ENCODE data around the gene EIF3J. TPM values are rescaled to one million over a fixed set of nuclear protein-coding genes. Genes with fewer than 3 reads are reported as not detected.
"Not testable (repeated sequence)": the region's sequence is repeated elsewhere in the genome, so short reads cannot be mapped to it uniquely, and the experiment has no call there.

The EIF3J gene, protein sequence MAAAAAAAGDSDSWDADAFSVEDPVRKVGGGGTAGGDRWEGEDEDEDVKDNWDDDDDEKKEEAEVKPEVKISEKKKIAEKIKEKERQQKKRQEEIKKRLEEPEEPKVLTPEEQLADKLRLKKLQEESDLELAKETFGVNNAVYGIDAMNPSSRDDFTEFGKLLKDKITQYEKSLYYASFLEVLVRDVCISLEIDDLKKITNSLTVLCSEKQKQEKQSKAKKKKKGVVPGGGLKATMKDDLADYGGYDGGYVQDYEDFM
- 92.7 TPM for total RNA-seq
- long read RNA-seq, transcript EIF3J-201 (8 exons, 2,569 nt), result major isoform, 96 of 110 reads
- long read RNA-seq, partial matches to known transcripts, result 6 of 110 reads
- long read RNA-seq, other reads (novel, unspliced or antisense), result 4 of 110 reads

DNA sequence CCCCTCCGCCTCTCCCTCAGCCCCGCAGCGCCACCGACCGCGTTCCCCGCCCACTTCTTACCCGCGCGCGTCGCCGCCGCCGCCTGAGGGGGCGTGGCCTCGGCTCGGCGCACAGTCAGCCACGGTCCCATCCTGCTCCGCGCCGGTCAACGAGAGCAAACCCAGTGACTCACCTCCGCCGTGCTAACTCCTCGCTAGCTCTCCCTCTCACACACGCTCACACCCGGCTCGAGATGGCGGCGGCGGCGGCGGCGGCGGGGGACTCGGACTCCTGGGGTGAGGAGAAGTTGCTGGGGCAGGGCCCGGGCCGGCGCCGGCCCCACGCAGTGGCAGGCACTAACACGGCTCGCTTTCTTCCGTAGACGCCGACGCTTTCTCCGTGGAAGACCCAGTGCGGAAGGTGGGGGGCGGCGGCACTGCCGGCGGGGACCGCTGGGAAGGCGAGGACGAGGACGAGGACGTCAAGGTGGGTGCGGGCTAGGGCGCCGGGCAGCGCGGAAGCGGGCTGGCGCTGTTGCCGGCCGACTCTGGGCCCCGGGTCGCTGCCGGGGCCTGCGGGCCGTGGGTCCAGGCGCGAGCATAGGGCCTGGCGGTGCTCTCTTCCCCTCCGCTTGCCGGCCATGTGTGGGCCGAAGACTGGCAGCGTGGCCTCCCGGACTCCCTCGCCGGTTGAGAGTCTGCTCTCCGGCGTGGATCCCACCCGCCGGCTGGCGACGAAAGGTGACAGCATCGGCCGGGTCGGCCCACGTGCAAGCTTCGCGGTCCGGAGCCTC is at the start of gene EIF3J:
EIF3J (plus strand) TSS at position 186 of the 773 bp plus-strand sequence; CDS start at position 234, 48 bp downstream.
- ATAC-seq (ENCODE audit: poor library complexity) (peak; percentile 95), DNase-seq (peak; percentile 97)
- intact Hi-C loops (cut with DNase I), result no loop called here

DNA sequence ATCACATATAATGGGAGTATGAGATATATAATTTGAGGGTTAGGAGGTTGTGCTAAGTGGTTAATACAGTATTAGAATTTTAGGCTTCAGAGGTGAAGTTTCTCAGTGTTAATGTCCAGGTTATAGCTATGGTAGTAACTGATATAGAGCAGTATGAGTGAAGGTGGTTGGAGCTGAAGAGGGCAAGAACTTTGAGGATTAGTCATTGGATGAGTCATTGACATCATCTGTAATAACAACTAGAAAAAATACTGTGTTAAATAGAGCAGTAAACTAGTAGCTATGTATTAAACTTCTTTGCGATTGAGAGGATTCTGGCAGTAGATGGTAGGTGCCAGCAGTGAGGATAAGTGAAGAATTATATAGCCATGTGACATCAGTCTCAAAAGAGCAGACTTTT is 47.5 kb upstream of the EIF3J start:
- DNase-seq (no peak), ATAC-seq (ENCODE audit: poor library complexity) (no peak)
- intact Hi-C loops (cut with DNase I), result no loop called here

DNA sequence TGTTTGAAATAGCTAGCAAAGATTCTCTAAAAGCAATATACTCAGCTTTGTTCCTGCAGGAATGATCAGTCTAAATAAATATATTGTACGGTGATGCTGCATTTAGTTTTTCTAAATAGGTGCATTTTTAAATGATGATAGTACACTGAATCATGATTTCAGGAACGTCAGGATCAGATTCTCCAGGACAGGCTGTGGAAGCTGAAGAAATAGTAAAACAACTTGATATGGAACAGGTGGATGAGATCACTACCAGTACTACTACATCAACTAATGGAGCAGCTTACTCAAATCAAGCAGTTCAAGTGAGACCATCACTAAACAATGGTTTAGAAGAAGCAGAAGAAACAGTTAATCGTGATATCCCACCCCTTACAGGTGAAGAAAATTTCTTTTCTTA is 46.3 kb upstream of the EIF3J start:
- DNase-seq (no peak), ATAC-seq (ENCODE audit: poor library complexity) (no peak)
- intact Hi-C loops (cut with DNase I), result no loop called here

DNA sequence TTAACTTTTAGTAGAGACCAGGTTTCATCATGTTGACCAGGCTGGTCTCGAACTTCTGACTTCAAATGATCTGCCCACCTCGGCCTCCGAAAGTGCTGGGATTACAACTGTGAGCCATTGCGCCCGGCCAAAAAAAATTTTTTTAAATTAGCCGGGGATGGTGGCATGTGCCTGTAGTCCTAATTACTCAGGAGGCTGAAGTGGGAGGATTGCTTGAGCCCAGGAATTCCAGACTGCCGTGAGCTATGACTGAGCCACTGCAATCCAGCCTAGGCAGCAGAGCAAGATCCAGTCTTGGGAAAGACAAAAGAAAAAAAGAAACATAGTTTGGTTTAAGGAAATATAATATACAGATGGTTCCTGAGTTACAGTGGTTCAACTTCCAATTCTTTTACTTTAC is 44.9 kb upstream of the EIF3J start:
- DNase-seq (no peak), ATAC-seq (ENCODE audit: poor library complexity) (no peak)
- intact Hi-C loops (cut with DNase I), result no loop called here

DNA sequence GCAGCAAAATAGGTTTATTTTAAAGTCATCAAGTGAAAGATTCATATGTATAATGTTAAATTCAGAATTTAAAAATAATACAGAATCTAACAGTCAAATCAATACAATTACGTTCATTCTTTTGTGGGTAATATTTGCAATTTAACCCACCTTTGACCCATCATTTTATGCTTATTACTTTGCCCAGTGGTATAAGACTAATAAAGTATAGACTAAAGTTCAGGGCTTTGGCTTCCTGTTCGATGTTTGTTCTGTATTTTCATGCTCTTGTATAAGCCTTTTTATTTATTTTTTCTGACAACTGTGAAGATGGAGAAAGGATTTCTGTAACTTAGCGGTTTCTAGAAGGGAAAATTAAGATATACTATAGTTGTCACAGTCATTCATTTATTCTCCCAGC is 44.3 kb upstream of the EIF3J start:
- ATAC-seq (ENCODE audit: poor library complexity) (no peak), DNase-seq (no peak)
- intact Hi-C loops (cut with DNase I), result no loop called here

DNA sequence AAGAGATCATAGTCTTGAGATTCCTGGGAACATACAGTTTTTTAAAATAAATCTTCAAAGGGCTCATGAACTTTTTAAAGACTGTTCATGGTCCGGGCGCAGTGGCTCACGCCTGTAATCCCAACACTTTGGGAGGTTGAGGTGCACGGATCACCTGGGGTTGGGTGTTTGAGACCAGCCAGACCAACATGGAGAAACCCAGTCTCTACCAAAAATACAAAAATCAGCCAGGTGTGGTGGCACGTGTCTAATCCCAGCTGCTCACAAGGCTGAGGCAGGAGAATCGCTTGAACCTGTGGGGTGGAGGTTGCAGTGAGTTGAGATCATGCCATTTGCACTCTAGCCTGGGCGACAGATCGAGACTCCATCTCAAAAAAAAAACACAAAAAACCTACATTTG is 41.4 kb upstream of the EIF3J start:
- intact Hi-C loops (cut with DNase I), result no loop called here
- no peak for ATAC-seq (ENCODE audit: poor library complexity)
- DNase-seq, result no peak

DNA sequence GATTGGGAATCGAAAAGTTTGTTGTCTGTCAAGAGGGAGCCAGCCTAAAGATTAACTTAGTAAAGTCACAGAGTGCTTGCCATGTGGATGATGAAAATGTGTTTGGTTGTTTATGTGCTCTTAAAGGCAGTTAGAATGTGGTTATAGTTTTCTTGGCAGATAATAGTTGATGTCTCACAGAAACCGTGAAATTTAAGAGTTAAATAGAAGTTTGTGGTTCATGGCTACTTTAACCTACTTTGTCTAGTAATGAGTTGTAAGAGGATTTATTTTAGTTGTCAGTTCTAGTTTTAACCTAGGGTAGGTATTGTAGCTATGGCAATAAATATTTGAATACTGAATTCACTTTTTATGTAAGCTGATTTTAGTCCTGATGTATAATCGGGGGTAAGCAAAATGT is 36.4 kb upstream of the EIF3J start:
- intact Hi-C loops (cut with DNase I), result no loop called here
- ATAC-seq (ENCODE audit: poor library complexity), result no peak
- no peak for DNase-seq

DNA sequence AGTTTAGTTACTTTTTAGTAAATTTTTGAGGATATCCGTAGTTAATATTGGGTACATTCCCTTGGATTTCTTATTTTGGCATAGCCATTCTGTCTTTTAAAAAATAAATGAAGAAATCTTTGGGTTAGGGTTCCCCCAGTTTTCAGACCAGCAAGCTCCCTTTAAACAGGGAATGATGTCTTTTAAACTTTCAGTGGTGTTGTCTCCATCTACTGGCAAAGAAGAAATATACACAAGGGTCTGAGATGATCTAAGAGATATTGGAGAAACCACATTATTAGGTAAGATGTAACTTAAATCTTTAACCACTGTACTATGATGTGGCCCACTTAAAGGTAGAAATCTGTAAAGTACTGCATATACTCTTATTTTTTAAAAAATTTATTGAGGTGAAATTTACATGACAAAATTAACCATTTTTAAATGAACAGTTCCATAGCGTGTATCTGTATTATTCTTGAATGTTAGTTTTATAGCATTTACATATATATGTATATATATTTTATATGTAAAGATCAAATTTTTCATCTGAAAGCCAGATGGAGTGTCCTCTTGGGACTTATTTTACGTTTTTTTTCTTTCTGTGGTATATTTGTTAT is 35.1 kb upstream of the EIF3J start:
- intact Hi-C loops (cut with DNase I), result no loop called here
- peak; percentile 62 for ATAC-seq (ENCODE audit: poor library complexity)
- DNase-seq, result no peak

DNA sequence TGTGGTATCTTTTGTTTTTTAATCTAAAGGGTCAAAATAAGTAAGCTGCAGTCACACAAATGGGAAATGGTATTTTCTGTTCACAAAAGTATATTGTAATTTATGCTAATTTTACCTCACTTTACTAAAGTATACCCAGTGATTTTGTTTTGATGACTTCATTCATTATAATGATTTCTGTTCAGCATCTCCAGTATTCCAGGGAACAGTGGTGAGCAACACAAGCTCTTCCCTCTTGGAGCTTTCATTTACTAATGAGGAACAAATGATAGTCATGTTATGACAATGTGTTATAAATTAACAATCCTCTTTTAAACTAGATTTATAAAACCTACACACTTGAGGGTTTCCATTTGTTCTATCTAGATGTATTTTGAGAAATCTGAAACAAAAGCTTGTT is 20.5 kb upstream of the EIF3J start:
- no peak for DNase-seq
- ATAC-seq (ENCODE audit: poor library complexity), result no peak
- intact Hi-C loops (cut with DNase I), result no loop called here

DNA sequence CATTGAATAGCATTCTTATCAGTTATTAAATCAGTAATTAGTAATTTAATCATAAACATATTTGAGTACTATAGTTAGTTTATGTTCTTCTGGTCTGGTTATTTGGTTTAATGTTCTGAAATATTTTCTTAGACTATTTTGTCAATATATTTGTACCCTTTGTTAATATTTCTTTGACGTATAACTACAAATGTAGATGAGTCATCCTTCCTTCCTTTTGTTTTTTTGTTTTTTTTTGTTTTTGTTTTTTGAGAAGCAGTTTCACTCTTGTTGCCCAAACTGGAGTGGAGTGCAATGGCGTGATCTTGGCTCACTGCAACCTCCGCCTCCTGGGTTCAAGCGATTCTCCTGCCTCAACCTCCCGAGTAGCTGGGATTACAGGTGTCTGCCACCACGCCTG is 17.4 kb upstream of the EIF3J start:
- intact Hi-C loops (cut with DNase I), result no loop called here
- ATAC-seq (ENCODE audit: poor library complexity), result no peak
- no peak for DNase-seq

DNA sequence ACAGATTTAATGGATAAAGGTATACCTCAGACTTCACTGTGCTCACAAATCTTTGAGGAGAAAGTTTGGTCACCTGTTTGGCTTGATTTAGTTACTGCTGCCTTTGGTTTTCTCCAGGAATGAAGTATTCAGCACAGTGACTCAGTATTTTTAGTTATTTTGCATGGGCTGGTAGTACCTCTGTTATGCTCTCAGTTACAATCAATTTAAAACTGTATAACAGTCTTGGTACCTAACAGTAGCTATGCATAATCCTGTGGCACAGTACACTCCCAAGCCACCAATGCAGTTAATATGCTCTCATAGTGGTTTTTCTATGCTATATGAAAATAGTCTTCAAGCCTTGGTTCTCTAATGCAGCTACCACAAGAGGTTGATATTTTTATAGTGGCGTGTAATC is 11.9 kb upstream of the EIF3J start:
- intact Hi-C loops (cut with DNase I), result no loop called here
- no peak for DNase-seq
- no peak for ATAC-seq (ENCODE audit: poor library complexity)

DNA sequence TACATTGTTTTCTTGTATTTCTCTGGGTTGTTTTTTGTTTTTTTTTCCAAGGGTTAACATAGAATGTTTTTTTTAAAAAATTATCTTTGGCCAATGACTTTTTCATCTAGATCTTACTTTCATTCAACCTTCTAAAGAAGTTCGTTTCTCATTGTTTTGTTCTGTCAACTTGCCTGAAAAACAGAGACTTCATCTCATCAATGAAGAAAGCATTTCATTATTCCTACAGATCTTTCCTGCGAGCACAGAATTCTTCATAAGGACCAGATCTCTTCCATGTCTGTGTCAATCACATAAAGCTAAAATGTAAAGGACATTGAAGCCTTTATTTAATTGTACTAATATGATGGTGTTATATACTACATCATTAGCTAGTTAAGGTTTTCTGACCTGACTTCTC is 9.7 kb upstream of the EIF3J start:
- intact Hi-C loops (cut with DNase I), result no loop called here
- DNase-seq (no peak), ATAC-seq (ENCODE audit: poor library complexity) (no peak)

DNA sequence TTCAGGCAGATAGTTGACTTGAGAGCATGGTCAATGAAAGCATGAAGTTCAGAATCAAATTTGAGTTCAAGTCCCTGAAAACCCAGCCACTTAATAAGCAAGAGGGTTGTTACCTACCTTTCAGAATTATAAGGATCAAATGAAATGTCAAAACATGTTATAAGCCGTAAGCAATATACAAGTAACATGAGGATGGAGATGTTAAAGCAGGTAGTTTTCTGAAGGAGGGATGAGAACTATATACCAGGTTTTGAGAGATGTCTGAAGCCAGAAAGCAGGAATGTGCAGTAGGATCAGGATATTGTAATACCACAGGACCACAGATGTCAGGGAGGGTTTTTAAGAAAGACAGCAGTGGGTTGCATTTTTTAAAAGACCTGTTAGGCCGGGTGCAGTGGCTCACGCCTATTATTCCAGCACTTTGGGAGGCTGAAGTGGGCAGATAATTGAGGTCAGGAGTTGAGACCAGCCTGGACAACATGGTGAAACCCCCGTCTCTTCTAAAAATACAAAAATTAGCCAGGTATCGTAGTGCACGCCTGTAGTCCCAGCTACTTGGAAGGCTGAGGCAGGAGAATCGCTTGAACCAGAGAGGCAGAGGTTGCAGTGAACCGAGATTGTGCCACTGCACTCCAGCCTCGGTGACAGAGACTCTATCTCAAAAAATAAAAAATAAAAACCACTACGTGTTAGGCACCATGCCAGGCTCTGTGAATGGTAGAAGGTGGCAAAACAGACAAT is 6.9 kb upstream of the EIF3J start:
- intact Hi-C loops (cut with DNase I), result no loop called here
- ATAC-seq (ENCODE audit: poor library complexity), result no peak
- no peak for DNase-seq

DNA sequence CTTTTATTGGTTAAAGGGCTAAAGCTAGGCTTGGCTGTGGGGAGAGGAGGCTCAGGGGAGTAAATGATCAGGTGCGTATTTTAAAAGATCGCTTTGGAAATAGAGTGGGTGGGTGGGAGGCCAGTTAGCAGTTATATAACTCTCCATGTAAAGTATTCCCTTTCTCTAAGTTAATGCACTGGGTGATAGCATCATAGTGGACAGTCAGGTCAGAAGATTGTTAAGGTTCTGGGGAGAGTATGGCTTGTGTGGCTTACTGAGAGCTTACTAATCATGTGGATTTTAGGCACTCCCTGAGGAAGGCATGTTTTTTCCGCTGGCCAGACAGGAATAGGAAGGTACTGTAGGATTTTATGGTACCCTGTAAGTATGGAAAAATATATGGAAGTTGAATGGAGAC is 6.3 kb upstream of the EIF3J start:
- DNase-seq (no peak), ATAC-seq (ENCODE audit: poor library complexity) (no peak)
- intact Hi-C loops (cut with DNase I), result no loop called here

DNA sequence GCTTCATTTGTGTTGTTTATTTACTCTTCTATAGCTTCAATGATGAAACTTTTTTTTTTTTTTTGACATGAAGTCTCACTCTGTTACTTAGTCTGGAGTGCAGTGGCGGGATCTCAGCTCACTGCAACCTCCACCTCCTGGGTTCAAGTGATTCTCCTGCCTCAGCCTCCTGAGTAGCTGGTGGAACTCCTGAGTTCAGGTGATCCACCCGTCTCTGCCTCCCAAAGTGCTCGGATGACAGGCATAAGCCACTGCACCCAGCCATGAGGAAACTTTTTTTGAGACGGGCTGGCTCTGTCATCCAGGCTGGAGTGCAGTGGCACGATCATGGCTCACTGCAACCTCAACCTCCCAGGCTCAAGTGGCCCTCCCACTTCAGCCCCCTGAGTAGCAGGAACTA is 4.7 kb upstream of the EIF3J start:
- intact Hi-C loops (cut with DNase I); DNase-seq; ATAC-seq (ENCODE audit: poor library complexity): not testable (repeated sequence)

DNA sequence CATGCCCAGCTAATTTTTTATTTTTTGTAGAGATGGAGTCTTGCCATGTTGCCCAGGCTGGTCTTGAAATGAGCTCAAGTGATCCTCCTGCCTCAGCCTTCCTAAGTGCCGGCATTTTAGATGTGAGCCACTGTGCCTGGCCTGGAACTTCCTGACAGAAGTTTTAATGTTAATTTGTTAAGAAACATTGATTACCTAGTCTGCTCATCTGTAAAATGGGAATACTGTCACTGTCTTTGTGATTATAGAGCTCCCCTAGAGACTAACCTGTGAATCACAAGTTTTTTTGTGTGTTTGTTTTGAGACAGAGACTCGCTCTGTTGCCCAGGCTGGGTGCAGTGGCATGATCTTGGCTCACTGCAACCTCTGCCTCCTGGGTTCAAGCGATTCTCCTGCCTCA is 4.3 kb upstream of the EIF3J start:
- ATAC-seq (ENCODE audit: poor library complexity), result no peak
- DNase-seq, result no peak
- intact Hi-C loops (cut with DNase I), result no loop called here

DNA sequence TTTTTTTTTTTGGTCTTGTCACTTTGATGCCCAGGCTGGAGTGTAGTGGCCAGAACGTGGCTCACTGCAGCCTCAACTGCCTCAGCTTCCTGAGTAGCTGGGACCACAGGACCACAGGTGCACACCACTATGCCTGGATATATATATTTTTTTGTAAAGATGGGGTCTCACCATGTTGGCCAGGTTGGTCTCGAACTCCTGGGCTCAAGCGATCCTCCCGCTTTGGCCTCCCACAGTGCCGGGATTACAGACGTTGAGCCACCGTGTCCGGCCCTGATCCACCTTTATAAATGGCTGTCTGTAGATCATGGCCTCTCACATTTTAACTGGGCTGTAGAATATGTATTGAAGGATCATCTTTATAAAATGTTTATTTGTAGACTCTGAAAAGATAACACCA is 1.9 kb upstream of the EIF3J start:
- intact Hi-C loops (cut with DNase I), result no loop called here
- no peak for ATAC-seq (ENCODE audit: poor library complexity)
- DNase-seq, result no peak

DNA sequence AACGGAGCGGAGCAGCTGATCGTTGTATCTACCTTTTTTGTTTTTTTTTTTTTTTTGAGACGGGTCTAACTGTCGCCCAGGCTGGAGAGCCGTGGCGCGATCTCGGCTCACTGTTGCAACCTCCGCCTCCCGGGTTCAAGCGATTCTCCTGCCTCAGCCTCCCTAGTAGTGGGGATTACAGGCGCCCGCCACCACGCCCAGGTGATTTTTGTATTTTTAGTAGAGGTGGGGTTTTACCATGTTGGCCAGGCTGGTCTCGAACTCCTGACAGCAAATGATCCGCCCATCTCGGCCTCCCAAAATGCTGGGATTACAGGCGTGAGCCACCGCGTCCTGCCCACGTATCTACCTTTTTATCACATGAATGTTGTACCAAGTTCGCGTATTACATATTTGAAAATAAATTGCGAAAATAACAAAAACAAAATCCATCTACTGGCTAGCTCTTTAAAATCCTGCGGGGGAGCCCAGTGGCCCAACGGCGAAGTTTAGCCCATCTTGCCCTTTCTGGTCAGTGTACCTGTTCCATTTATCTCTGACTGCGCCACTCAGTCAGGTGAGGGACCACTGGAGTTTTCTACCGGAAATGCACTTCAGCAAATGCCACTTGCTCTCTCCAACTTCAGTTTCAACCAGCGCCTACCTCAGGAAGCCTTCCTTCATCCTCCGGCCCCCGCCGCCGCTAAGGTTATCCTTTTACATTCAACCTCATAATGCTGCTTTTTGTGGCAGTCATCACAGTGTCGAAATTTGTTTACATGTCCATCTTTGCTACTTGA is 1.2 kb upstream of the EIF3J start:
- intact Hi-C loops (cut with DNase I), result no loop called here
- DNase-seq (no peak), ATAC-seq (ENCODE audit: poor library complexity) (no peak)

Data from Right ventricle myocardium superior (tissue), 1 donor.